GM12865 (cell line): ENCODE data around the gene SNED1.

Experiments
- DNase-seq: peaks from one replicate; pipeline ENCODE4 v3.0.0; 2010; ENCODE audit warnings: low read depth
- H3K4me3 ChIP-seq: 2 replicates; pipeline ENCODE4 v1.5.1; 2011; ENCODE audit warnings: mild to moderate bottlenecking, low read depth, low read length, control low read depth
- CTCF ChIP-seq: IDR thresholded peaks from 2 replicates; pipeline ENCODE4 v1.5.1; 2011; ENCODE audit warnings: low read length, control low read depth, low read depth, inconsistent platforms; ENCODE audit not compliant: insufficient read depth; ENCODE audit errors: missing control alignments

SNED1 gene

GRCh38 chr2:241000831-241001321 is 2.5 kb downstream of the SNED1 start:
- TF ChIP-seq CTCF, result no peak
- no peak for DNase-seq
- no peak overlapping the region for H3K4me3 ChIP-seq

GRCh38 chr2:241001413-241002274 is 3.2 kb downstream of the SNED1 start:
- TF ChIP-seq CTCF, result no peak
- no peak overlapping the region for H3K4me3 ChIP-seq
- DNase-seq, result no peak

- TF ChIP-seq CTCF, result no peak
- no peak overlapping the region for H3K4me3 ChIP-seq
- DNase-seq, result no peak
Observed at GRCh38 chr2:241002275-241003046, 4.0 kb downstream of the SNED1 start.

- no peak for DNase-seq
- H3K4me3 ChIP-seq, result no peak overlapping the region
- no peak for TF ChIP-seq CTCF
Observed at GRCh38 chr2:241003047-241003360, 4.6 kb downstream of the SNED1 start.

- TF ChIP-seq CTCF, result no peak
Observed at GRCh38 chr2:241003369-241003768, 5.0 kb downstream of the SNED1 start.

GRCh38 chr2:241003830-241004564 is 5.6 kb downstream of the SNED1 start:
- TF ChIP-seq CTCF, result no peak
- H3K4me3 ChIP-seq, result no peak overlapping the region
- no peak for DNase-seq

More at GRCh38 chr2:241003369-241003768, 5.0 kb downstream of the SNED1 start:
- no peak overlapping the region for H3K4me3 ChIP-seq
- DNase-seq, result no peak
